GM19397 (cell line): ENCODE measurements around the gene TFEB.
A peak's percentile ranks its signal among the peaks of the same experiment; 100 is the strongest.

Experiments
- ATAC-seq: cut with Tn5 transposase; IDR thresholded peaks from one replicate; pipeline ENCODE4 v1.9.1; 2021; ENCODE audit warnings: mild to moderate bottlenecking, moderate library complexity; ENCODE audit not compliant: unreplicated experiment

The TFEB gene

GRCh38 chr6:41735427-41736185, at the start of gene TFEB:
TSS of gene TFEB (minus strand) at chr6:41735608. CDS start at chr6:41691213, 44,395 bp downstream.
- peak; percentile 47 for ATAC-seq

GRCh38 chr6:41784581-41785171, 49.3 kb upstream of the TFEB start:
- ATAC-seq: no peak

DNA sequence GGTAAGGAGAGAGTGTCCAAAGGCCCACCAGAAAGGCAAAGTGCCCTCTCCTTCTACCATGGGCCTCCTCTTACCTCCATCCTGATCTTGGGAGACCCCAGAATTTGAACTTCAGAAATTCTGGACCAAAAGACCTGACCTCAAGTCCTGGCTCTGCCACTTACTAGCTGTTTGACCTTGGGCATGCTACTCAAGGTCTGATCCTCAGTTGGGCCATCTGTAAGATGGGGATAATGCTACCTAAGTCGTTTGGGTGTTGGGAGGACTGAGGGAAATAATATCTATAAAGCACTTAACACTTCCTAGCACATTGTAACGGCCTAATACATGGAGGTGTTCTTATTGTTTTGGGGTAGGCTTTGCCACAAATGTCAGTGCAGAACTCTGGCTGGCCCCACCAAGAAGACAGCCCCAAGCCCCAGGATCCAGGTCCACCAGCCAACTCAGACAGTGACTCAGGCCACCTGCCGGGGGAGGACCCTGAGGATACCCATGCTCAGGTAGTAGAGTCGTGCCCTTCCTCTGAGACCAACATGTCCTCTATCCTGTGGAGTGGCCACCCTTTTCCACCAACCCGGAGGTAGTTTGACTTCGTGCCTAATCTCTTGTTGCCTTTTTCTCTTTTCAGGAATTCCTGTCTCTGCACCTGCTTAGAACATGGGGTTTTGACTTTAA, 47.8 kb upstream of the TFEB start:
- ATAC-seq: no peak

GRCh38 chr6:41781366-41781730, 45.9 kb upstream of the TFEB start:
- ATAC-seq: no peak

GRCh38 chr6:41780551-41781365, 45.4 kb upstream of the TFEB start, which contains the start of gene PRICKLE4:
TSS of gene PRICKLE4 (plus strand) at chr6:41780782. CDS start at chr6:41783474, 2,692 bp downstream.
- ATAC-seq: no peak

DNA sequence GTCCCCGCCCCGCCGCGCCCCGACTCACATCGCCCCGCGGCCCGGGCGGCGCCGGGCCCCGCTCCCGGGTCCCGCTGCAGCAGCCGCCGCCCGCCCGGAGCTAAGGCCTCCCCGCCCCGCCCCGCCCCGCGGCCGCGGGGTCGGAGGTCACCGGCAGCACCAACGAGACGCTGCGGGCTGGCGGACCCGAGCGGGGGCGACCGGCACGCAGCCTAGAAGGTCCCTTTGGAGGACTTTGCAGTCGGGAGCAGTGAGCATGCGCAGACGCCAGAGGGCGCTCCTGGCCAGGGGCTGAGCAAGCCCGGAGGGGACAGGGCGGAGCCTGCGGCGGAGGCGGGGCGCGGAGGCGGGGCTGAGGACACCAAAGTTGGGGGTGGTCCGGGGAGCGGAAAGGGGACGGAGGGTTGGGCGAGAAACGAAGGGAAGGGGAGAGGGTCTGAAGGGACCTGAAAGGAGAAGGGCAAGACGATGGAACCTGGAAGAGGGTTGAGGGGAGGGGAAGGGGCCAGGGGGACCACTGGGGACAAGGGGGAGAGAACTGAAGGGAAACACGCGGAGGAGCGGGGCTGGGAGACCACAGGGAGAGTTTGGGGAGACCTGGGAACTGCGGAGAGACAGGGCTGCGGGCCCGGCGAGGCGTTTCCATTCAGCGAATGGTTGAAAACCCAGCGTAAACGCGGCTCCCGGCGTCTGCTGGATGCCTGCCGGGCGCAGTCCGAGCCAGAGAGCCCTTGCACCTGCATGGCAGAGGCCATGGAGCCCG, 44.6 kb upstream of the TFEB start, which contains the start of gene FRS3:
FRS3 (minus strand) TSS at position 113 of the 763 bp plus-strand sequence. CDS start 2,913 bp downstream, outside the sequence.
- peak; percentile 96 for ATAC-seq

GRCh38 chr6:41779336-41779735, 43.9 kb upstream of the TFEB start:
- ATAC-seq: no peak

GRCh38 chr6:41778895-41779294, 43.5 kb upstream of the TFEB start:
- ATAC-seq: no peak

DNA sequence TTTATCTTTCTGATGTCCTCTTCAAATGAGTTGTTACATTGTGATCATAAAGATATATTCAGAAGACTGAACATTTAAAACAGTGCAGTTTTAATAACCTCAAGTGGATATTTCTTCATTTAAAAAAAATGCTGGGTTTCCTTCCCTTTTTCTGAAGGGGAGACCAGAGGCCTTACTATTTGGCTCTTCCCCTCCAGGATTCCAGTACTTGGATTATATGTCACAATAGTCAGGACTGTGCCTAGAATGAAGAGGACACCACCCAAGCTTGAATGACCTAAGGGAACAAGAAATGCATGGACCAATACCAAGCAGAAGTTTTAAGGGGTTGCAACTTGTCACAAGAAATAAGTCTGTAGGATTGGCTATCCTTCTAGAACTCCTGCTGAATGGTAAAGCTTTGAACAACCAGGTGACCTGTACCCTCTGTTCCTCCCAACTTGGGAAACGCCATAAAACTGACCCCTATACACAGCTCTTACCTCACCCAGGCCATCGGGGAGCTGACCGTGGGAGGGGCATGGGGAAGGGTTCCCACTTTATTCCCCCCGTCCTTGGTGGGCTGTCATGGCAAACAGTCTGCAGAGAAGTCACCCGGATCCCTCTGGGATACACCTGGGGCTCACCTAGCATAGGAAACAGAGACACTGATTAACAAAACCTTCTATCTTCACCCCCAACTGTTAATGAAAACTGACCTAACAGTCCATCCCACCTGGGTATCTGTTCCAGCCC, 42.3 kb upstream of the TFEB start:
- no peak for ATAC-seq

GRCh38 chr6:41775293-41775882, 40.0 kb upstream of the TFEB start:
- no peak for ATAC-seq

DNA sequence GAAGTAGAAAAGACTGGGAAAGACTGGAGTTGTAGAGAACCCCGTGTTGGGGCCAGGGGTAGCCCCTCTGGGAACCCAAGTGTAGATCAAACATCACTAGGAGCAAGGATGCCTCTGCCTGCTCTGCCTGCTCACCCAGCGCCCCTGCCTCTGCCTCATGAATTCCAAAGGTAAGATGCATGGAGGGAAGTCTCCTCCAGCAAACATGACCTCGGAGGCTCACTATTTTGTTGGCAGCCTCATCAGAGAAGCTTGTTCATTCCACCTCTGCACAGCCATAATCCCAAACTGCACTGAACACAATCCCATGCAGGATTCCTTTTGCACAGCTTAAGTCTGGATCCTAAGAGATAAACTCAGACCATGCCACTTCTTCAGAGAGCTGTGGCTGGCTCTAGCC, 39.4 kb upstream of the TFEB start:
- no peak for ATAC-seq

GRCh38 chr6:41771058-41771983, 35.9 kb upstream of the TFEB start:
- no peak for ATAC-seq

- no peak for ATAC-seq
Observed at GRCh38 chr6:41770381-41771057, 35.1 kb upstream of the TFEB start.

GRCh38 chr6:41769376-41769775, 34.0 kb upstream of the TFEB start:
- ATAC-seq: no peak

- no peak for ATAC-seq
Observed at GRCh38 chr6:41768545-41769308, 33.3 kb upstream of the TFEB start.

DNA sequence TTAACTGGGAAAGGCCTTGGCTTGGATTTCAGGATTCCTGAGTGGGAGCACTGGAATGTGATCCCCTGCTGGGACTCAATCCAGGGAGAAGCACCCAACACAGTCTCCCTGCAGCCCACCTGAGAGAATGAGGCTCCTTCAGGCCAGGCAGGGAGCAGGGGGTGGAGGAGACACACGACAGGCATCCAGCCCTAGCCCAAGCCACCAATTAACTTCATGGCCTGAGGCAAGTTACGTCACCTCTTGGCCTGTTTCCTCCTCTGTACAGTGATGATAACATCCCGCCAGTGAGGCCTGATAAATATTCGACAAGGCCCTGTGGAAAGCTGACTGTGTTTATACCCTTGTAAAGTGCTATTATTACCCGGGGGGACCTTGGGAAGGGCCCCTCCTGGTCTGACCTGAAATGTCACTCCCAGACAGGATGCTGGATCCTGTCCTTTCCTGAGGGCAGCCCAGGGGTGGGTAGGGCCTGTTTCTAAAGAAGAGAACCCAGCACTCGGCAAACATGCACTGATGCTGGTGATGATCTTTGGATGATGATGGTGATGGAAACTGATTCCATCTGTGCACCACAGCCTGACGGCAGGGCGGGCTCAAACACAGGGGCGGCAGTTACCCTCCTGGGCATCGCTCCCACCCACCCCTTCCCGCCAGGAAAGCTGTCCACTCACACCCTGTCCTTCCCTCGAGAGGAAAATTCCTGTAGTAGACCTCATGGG, 31.9 kb upstream of the TFEB start:
- ATAC-seq: no peak
